HEK293 (cell line): ENCODE results near the gene LAMTOR1.

ENCODE experiments used
- BCL11A ChIP-seq: fragments of 450-650 bp; formaldehyde crosslinking; IDR thresholded peaks from 2 replicates; pipeline ENCODE4 v1.5.1; 2016; ENCODE audit warnings: low read depth, missing biosample characterization, missing genetic modification characterization
- FEZF1 ChIP-seq: fragments of 450-650 bp; formaldehyde crosslinking; IDR thresholded peaks from 2 replicates; pipeline ENCODE4 v1.5.1; 2016; ENCODE audit warnings: missing biosample characterization, missing genetic modification characterization
- GLIS2 ChIP-seq: fragments of 450-650 bp; formaldehyde crosslinking; IDR thresholded peaks from 2 replicates; pipeline ENCODE4 v1.5.1; 2016; ENCODE audit warnings: missing biosample characterization, missing genetic modification characterization
- KLF17 ChIP-seq: fragments of 450-650 bp; formaldehyde crosslinking; IDR thresholded peaks from 2 replicates; pipeline ENCODE4 v1.5.1; 2016; ENCODE audit warnings: missing biosample characterization, missing genetic modification characterization
- MEIS1 ChIP-seq: sonication (generic); formaldehyde crosslinking; IDR thresholded peaks from 2 replicates; pipeline ENCODE4 v1.8.1; 2022; ENCODE audit warnings: missing genetic modification reagents, mild to moderate bottlenecking, borderline replicate concordance
- PRDM10 ChIP-seq: fragments of 450-650 bp; formaldehyde crosslinking; IDR thresholded peaks from 2 replicates; pipeline ENCODE4 v1.5.1; 2016; ENCODE audit warnings: missing biosample characterization, missing genetic modification characterization
- RBAK ChIP-seq: fragments of 450-650 bp; formaldehyde crosslinking; IDR thresholded peaks from 2 replicates; pipeline ENCODE4 v1.5.1; 2016; ENCODE audit warnings: missing biosample characterization, missing genetic modification characterization
- REST ChIP-seq: fragments of 450-650 bp; formaldehyde crosslinking; IDR thresholded peaks from 2 replicates; pipeline ENCODE4 v1.5.1; 2016; ENCODE audit warnings: missing biosample characterization, missing genetic modification characterization
- TCF7L2 ChIP-seq: IDR thresholded peaks from 2 replicates; pipeline ENCODE4 v1.6.1; 2011; ENCODE audit warnings: low read depth, mild to moderate bottlenecking, inconsistent platforms, low read length, moderate library complexity, borderline replicate concordance
- ZBTB21 ChIP-seq: fragments of 450-650 bp; formaldehyde crosslinking; IDR thresholded peaks from 2 replicates; pipeline ENCODE4 v1.5.1; 2017; ENCODE audit warnings: missing biosample characterization, missing genetic modification characterization
- ZBTB7A ChIP-seq: fragments of 450-650 bp; formaldehyde crosslinking; IDR thresholded peaks from 2 replicates; pipeline ENCODE4 v1.5.1; 2016; ENCODE audit warnings: low read depth, missing biosample characterization, missing genetic modification characterization
- ZEB2 ChIP-seq: fragments of 450-650 bp; formaldehyde crosslinking; IDR thresholded peaks from 2 replicates; pipeline ENCODE4 v1.5.1; 2016; ENCODE audit warnings: missing biosample characterization, missing genetic modification characterization
- ZNF157 ChIP-seq: fragments of 450-650 bp; formaldehyde crosslinking; IDR thresholded peaks from 2 replicates; pipeline ENCODE4 v1.5.1; 2016; ENCODE audit warnings: missing biosample characterization, missing genetic modification characterization
- ZNF211 ChIP-seq: fragments of 450-650 bp; formaldehyde crosslinking; IDR thresholded peaks from 2 replicates; pipeline ENCODE4 v1.5.1; 2016; ENCODE audit warnings: low read depth, missing biosample characterization, missing genetic modification characterization
- ZNF223 ChIP-seq: fragments of 450-650 bp; formaldehyde crosslinking; IDR thresholded peaks from 2 replicates; pipeline ENCODE4 v1.5.1; 2016; ENCODE audit warnings: missing biosample characterization, missing genetic modification characterization
- ZNF23 ChIP-seq: fragments of 450-650 bp; formaldehyde crosslinking; IDR thresholded peaks from 2 replicates; pipeline ENCODE4 v1.5.1; 2016; ENCODE audit warnings: missing biosample characterization, missing genetic modification characterization, borderline replicate concordance
- ZNF274 ChIP-seq, 2 experiments: fragments of 200-500 bp in 1 of 2; fragments of 450-650 bp in 1 of 2; sonication (Bioruptor generic) in 1 of 2; formaldehyde crosslinking in 1 of 2; IDR thresholded peaks; 2 replicates each; pipeline versions ENCODE4 v1.5.1 to v1.6.1; 2014 to 2016; ENCODE audit warnings: borderline replicate concordance in 1 of 2, inconsistent platforms in 1 of 2, low read length in 1 of 2, missing biosample characterization in 1 of 2, missing genetic modification characterization in 1 of 2
- ZNF394 ChIP-seq: fragments of 450-650 bp; formaldehyde crosslinking; IDR thresholded peaks from 2 replicates; pipeline ENCODE4 v1.5.1; 2016; ENCODE audit warnings: missing biosample characterization, missing genetic modification characterization, mild to moderate bottlenecking, moderate library complexity, borderline replicate concordance
- ZNF426 ChIP-seq: fragments of 450-650 bp; formaldehyde crosslinking; IDR thresholded peaks from 2 replicates; pipeline ENCODE4 v1.5.1; 2017; ENCODE audit warnings: missing biosample characterization, missing genetic modification characterization, mild to moderate bottlenecking, inconsistent platforms, moderate library complexity
- ZNF433 ChIP-seq: fragments of 450-650 bp; formaldehyde crosslinking; IDR thresholded peaks from 2 replicates; pipeline ENCODE4 v1.5.1; 2016; ENCODE audit warnings: missing biosample characterization, missing genetic modification characterization, low read depth
- ZNF521 ChIP-seq: fragments of 450-650 bp; formaldehyde crosslinking; IDR thresholded peaks from 2 replicates; pipeline ENCODE4 v1.5.1; 2017; ENCODE audit warnings: missing biosample characterization, mild to moderate bottlenecking, missing genetic modification characterization
- ZNF548 ChIP-seq: fragments of 450-650 bp; formaldehyde crosslinking; IDR thresholded peaks from 2 replicates; pipeline ENCODE4 v1.5.1; 2016; ENCODE audit warnings: missing biosample characterization, missing genetic modification characterization
- ZNF561 ChIP-seq: fragments of 450-650 bp; IDR thresholded peaks from 2 replicates; pipeline ENCODE4 v1.5.1; 2018; ENCODE audit warnings: missing biosample characterization, missing genetic modification characterization, borderline replicate concordance
- ZNF610 ChIP-seq: fragments of 450-650 bp; formaldehyde crosslinking; IDR thresholded peaks from 2 replicates; pipeline ENCODE4 v1.5.1; 2016; ENCODE audit warnings: missing biosample characterization, missing genetic modification characterization, borderline replicate concordance
- ZNF623 ChIP-seq: fragments of 450-650 bp; formaldehyde crosslinking; IDR thresholded peaks from 2 replicates; pipeline ENCODE4 v1.5.1; 2016; ENCODE audit warnings: missing biosample characterization, missing genetic modification characterization
- ZNF664 ChIP-seq: fragments of 450-650 bp; formaldehyde crosslinking; IDR thresholded peaks from 2 replicates; pipeline ENCODE4 v1.5.1; 2016; ENCODE audit warnings: missing biosample characterization, missing genetic modification characterization
- ZNF791 ChIP-seq: fragments of 450-650 bp; formaldehyde crosslinking; IDR thresholded peaks from 2 replicates; pipeline ENCODE4 v1.5.1; 2016; ENCODE audit warnings: missing biosample characterization, missing genetic modification characterization
- ZSCAN30 ChIP-seq: fragments of 450-650 bp; IDR thresholded peaks from 2 replicates; pipeline ENCODE4 v1.5.1; 2018; ENCODE audit warnings: missing biosample characterization, mild to moderate bottlenecking, missing genetic modification characterization, moderate library complexity

The LAMTOR1 gene

GRCh38 chr11:72112143-72112977 is 9.3 kb upstream of the LAMTOR1 start, which contains the start of gene ANAPC15 (continued):
- TF ChIP-seq PRDM10 (tag by site-specific recombination): peak; percentile 11; the same call in 1 of the 2 replicates
- no peak for TF ChIP-seq ZNF23 (tag by site-specific recombination)
- no peak for TF ChIP-seq RBAK (tag by site-specific recombination)
- no peak for TF ChIP-seq ZNF223 (tag by site-specific recombination)
- TF ChIP-seq FEZF1 (tag by site-specific recombination): no peak
- no peak for TF ChIP-seq ZSCAN30 (tag by site-specific recombination)
- TF ChIP-seq ZNF610 (tag by site-specific recombination): no peak
- TF ChIP-seq ZNF548 (tag by site-specific recombination): no peak
- no peak for TF ChIP-seq ZNF664 (tag by site-specific recombination)
- TF ChIP-seq ZNF394 (tag by site-specific recombination): no peak
- TF ChIP-seq ZNF157: no peak
- no peak for TF ChIP-seq ZNF623 (tag by site-specific recombination)
- TF ChIP-seq TCF7L2: no peak
- peak; percentile 76; the same call in 1 of the 2 replicates for TF ChIP-seq ZEB2 (tag by site-specific recombination)
- TF ChIP-seq ZNF791: no peak
- no peak for TF ChIP-seq REST (tag by site-specific recombination)
- no peak for TF ChIP-seq ZNF211
- TF ChIP-seq ZNF426 (tag by site-specific recombination): no peak
- TF ChIP-seq ZNF521: no peak
- peak; percentile 72 for TF ChIP-seq ZBTB21 (tag by site-specific recombination)
- no peak for TF ChIP-seq ZNF561 (tag by site-specific recombination)
- 0 out of 2 replicates have a peak, but pooled peaks have one; percentile 19 for TF ChIP-seq BCL11A (tag by site-specific recombination)
- no peak for TF ChIP-seq GLIS2 (tag by site-specific recombination)
- no peak for TF ChIP-seq KLF17
- TF ChIP-seq MEIS1: no peak
- no peak for TF ChIP-seq ZBTB7A (tag by site-specific recombination)
- TF ChIP-seq ZNF433 (tag by site-specific recombination): no peak
- no peak for TF ChIP-seq ZNF274 (IDR thresholded peaks at IDR 0.05; ENCODE audit: low read length)
- TF ChIP-seq ZNF274 (tag by site-specific recombination; IDR thresholded peaks at IDR 0.05; ENCODE audit: borderline replicate concordance): no peak
